Coronary artery (tissue), 2 donors: Measurements from ENCODE around the gene PCDHB6.
"Not testable (repeated sequence)": the region's sequence is repeated elsewhere in the genome, so short reads cannot be mapped to it uniquely, and the experiment has no call there.

ENCODE experiments used
- DNase-seq: peaks from one replicate; pipeline ENCODE4 v3.0.0-alpha.2; 2017; ENCODE audit warnings: low spot score
- H3K27ac ChIP-seq, 2 donors: fragments of 200-600 bp; sonication (generic); one replicate each; pipeline ENCODE4 v1.5.1; 2016 to 2019
- H3K4me3 ChIP-seq: fragments of 200-600 bp; sonication (generic); 2 replicates; pipeline ENCODE4 v1.5.1; 2016; ENCODE audit warnings: mild to moderate bottlenecking, moderate library complexity
- CTCF ChIP-seq: fragments of 200-600 bp; sonication (generic); IDR thresholded peaks from one replicate; pipeline ENCODE4 v1.5.1; 2019; ENCODE audit warnings: antibody characterized with exemption

PCDHB6 gene

GRCh38 chr5:141121985-141122384 is 27.9 kb upstream of the PCDHB6 start:
- H3K27ac ChIP-seq, result no peak overlapping the region
- DNase-seq, result no peak
- TF ChIP-seq CTCF, result no peak
- peak overlapping the region; percentile 37 for H3K4me3 ChIP-seq

- DNase-seq, H3K27ac ChIP-seq: not testable (repeated sequence)
- H3K4me3 ChIP-seq, result peak overlapping the region; percentile 34
These were observed 26.3 kb upstream of the PCDHB6 start for GRCh38 chr5:141123396-141124135.

GRCh38 chr5:141127305-141127704 is 22.6 kb upstream of the PCDHB6 start:
- Histone ChIP-seq H3K27ac (no peak overlapping the region), H3K4me3 (no peak overlapping the region)
- no peak for DNase-seq
- no peak for TF ChIP-seq CTCF

- Histone ChIP-seq H3K27ac (no peak within 1 kb of the TSS), H3K4me3 (peak within 1 kb of the TSS; percentile 52)
- DNase-seq, result no peak
- peak; percentile 18 for TF ChIP-seq CTCF
These were observed 14.7 kb upstream of the PCDHB6 start, which contains the start of gene PCDHB5 for GRCh38 chr5:141135030-141135717. TSS of gene PCDHB5 (plus strand) at chr5:141135206. CDS start at chr5:141135435, 229 bp downstream.

GRCh38 chr5:141135718-141136266 is 14.1 kb upstream of the PCDHB6 start:
- no peak for TF ChIP-seq CTCF
- DNase-seq, result no peak
- Histone ChIP-seq H3K4me3 (peak overlapping the region; percentile 52), H3K27ac (no peak overlapping the region)

- not testable (repeated sequence) for DNase-seq, H3K27ac ChIP-seq, H3K4me3 ChIP-seq
These were observed 12.5 kb upstream of the PCDHB6 start for GRCh38 chr5:141137346-141137745.

GRCh38 chr5:141150224-141150992 is 551 bp downstream of the PCDHB6 start:
- H3K4me3 ChIP-seq, result peak overlapping the region; percentile 54
- DNase-seq, result no peak
- no peak overlapping the region for H3K27ac ChIP-seq
- TF ChIP-seq CTCF, result no peak
